Vagina (tissue), 2 donors: ENCODE data around the gene RRP8.

Source experiments
- CTCF ChIP-seq, 3 experiments: fragments of 450-650 bp in 2 of 3; fragments of 200-600 bp in 1 of 3; sonication (generic) in 1 of 3; IDR thresholded peaks; one replicate each; pipeline ENCODE4 v1.5.1; 2017 to 2019; ENCODE audit warnings: antibody characterized with exemption in 3 of 3, mild to moderate bottlenecking in 2 of 3, moderate library complexity in 2 of 3
- POLR2AphosphoS5 ChIP-seq, 2 donors: sonication (generic); formaldehyde crosslinking; IDR thresholded peaks; one replicate each; pipeline ENCODE4 v1.9.0; 2017; ENCODE audit warnings: antibody characterized with exemption in 2 of 2, mild to moderate bottlenecking in 2 of 2, low read depth in 1 of 2; ENCODE audit not compliant: insufficient read depth in 1 of 2

GRCh38 chr11:6572215-6572614 is 31.2 kb downstream of the RRP8 start:
- no peak for TF ChIP-seq CTCF (IDR thresholded peaks at IDR 0.05)
- TF ChIP-seq POLR2AphosphoS5 (IDR thresholded peaks at IDR 0.05; ENCODE audit: insufficient read depth in 1 of 2, low read depth in 1 of 2): no peak
